Stomach (tissue), 9 donors: ENCODE results near the gene SLC6A3. TPM values are rescaled to one million over a fixed set of nuclear protein-coding genes. Genes with fewer than 3 reads are reported as not detected.
A peak's percentile ranks its signal among the peaks of the same experiment; 100 is the strongest.

Source experiments
- DNase-seq, 2 donors: peaks; one replicate each; pipeline versions ENCODE4 v3.0.0 to v3.0.0-alpha.2; 2013 to 2019
- H3K27ac ChIP-seq, 5 donors: fragments of 200-600 bp in 4 of 5; sonication (generic) in 4 of 5; one replicate each; pipeline ENCODE4 v1.5.1; 2013 to 2019; ENCODE audit warnings: mild to moderate bottlenecking in 1 of 5, moderate library complexity in 1 of 5
- H3K27me3 ChIP-seq, 3 donors: fragments of 200-600 bp; sonication (generic); one replicate each; pipeline ENCODE4 v1.5.1; 2017 to 2019; ENCODE audit warnings: mixed run types in 1 of 3
- H3K36me3 ChIP-seq, 4 donors: fragments of 200-600 bp; sonication (generic); 1 replicate in 3 of 4; 2 replicates in 1 of 4; pipeline ENCODE4 v1.5.1; 2016 to 2019
- H3K4me1 ChIP-seq, 4 donors: fragments of 200-600 bp; sonication (generic); one replicate each; pipeline ENCODE4 v1.5.1; 2016 to 2019
- H3K4me3 ChIP-seq, 4 donors: fragments of 200-600 bp; sonication (generic) in 3 of 4; one replicate each; pipeline ENCODE4 v1.5.1; 2016 to 2019; ENCODE audit warnings: mild to moderate bottlenecking in 1 of 4
- H3K9me3 ChIP-seq, 4 donors: fragments of 200-600 bp; sonication (generic); one replicate each; pipeline ENCODE4 v1.5.1; 2016 to 2019
- CTCF ChIP-seq, 7 experiments: fragments of 450-650 bp in 4 of 7; fragments of 200-600 bp in 3 of 7; sonication (generic) in 3 of 7; IDR thresholded peaks; one replicate each; pipeline ENCODE4 v1.5.1; 2016 to 2019; ENCODE audit warnings: antibody characterized with exemption in 7 of 7, control low read depth in 2 of 7, mild to moderate bottlenecking in 1 of 7
- EP300 ChIP-seq: sonication (generic); formaldehyde crosslinking; IDR thresholded peaks from one replicate; pipeline ENCODE4 v1.6.1; 2017; ENCODE audit warnings: antibody characterized with exemption
- POLR2A ChIP-seq, 4 donors: fragments of 450-650 bp; IDR thresholded peaks; one replicate each; pipeline ENCODE4 v1.6.1; 2016; ENCODE audit warnings: antibody characterized with exemption in 4 of 4, control low read depth in 2 of 4, mild to moderate bottlenecking in 1 of 4, moderate library complexity in 1 of 4
- POLR2AphosphoS5 ChIP-seq, 3 donors: sonication (generic); formaldehyde crosslinking; IDR thresholded peaks; one replicate each; pipeline ENCODE4 v1.6.1; 2016; ENCODE audit warnings: antibody characterized with exemption in 3 of 3
- WGBS, 5 donors: extraction: QIAGEN DNeasy Blood & Tissue Kit in 3 of 5; methylation state at CpG; one replicate each; pipeline versions ENCODE4 v1.1.5 to v1.1.7; 2013 to 2018; 5-methylcytosine and 5-hydroxymethylcytosine counted together
- intact Hi-C: fragments of 100-400 bp; cut with DNase I; formaldehyde crosslinking; loops from one replicate; pipeline ENCODE4 v1.15.1; 2023; ENCODE audit warnings: low total_unique reads
- polyA plus RNA-seq, 3 donors: library from polyadenylated mRNA; stranded (reverse); fragments of 200-250 nt; gene quantifications; one replicate each; pipeline ENCODE4 v1.2.3, GENCODE V29; 2013
- total RNA-seq, 5 donors: library from RNA; depleted of rRNA; stranded (reverse); fragments of >200 nt; gene quantifications; one replicate each; pipeline versions ENCODE4 v1.1.0 to v1.2.3, GENCODE V29; 2014 to 2016
- donor health status: healthy with polysubstance abuse.
- donor health status: Bipolar disorder and iron deficiency.
- donor health status: healthy.

SLC6A3 gene
- total and polyA plus RNA-seq, 8 donors = 0.05 TPM; not detected in 7

- intact Hi-C loops = no loop called here
- Histone ChIP-seq H3K36me3 (no peaks in the 10 kb centered on the region), H3K4me1 (peaks cover 15 to 25% (median 23%) of the 10 kb centered on the region in 4 donors), H3K9me3 (no peaks in the 10 kb centered on the region), H3K27me3 (peaks cover 0 to 65% (median 0%) of the 10 kb centered on the region in 3 donors), H3K4me3 (peak overlapping the region; percentile 53 to 73 (median 64)), H3K27ac (peak overlapping the region; percentile 77 to 96 (median 90))
- peak; percentile 94 to 97 for DNase-seq
- TF ChIP-seq EP300 (no peak), CTCF (IDR thresholded peaks at IDR 0.05) (no peak), POLR2A (IDR thresholded peaks at IDR 0.05) (peak in 2 of 4 donors; percentile 50 to 57), POLR2AphosphoS5 (IDR thresholded peaks at IDR 0.05) (peak in 2 of 3 donors; percentile 85 to 91)
- 9 to 22% (median 11%) methylated on average over 27 to 48 of the region's 48 CpGs for WGBS, 5 donors
Measured at GRCh38 chr5:1385395-1386273, 59.6 kb downstream of the SLC6A3 start.

DNA sequence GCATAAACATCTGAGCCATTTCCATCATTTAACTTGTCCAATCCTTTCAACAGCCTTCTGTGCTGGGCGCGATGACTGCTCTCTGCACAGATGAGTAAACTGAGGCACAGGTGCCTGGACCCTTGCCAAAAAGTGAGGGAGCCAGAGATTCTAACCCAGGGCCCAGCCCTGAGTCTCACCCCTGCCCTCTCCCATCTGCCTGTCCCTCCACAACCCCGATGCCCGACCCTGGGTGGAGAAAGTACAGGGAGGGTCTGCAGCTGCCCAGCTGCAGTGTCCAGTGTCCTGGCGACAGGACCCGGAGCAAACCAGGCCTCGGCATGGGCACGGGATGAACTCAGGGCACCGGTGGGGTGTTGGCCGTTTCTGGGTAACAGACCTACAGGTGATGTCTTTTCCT is 60.7 kb downstream of the SLC6A3 start:
- 80 to 85% (median 82%) methylated on average over 10 of the region's 10 CpGs for WGBS, 5 donors
- Histone ChIP-seq H3K4me1 (peaks cover 15 to 34% (median 29%) of the 10 kb centered on the region in 4 donors), H3K27me3 (peaks cover 0 to 67% (median 0%) of the 10 kb centered on the region in 3 donors), H3K27ac (no peak overlapping the region), H3K9me3 (no peaks in the 10 kb centered on the region), H3K36me3 (no peaks in the 10 kb centered on the region), H3K4me3 (no peak overlapping the region)
- no peak for DNase-seq
- TF ChIP-seq POLR2A (IDR thresholded peaks at IDR 0.05) = no peak
- no peak for TF ChIP-seq POLR2AphosphoS5 (IDR thresholded peaks at IDR 0.05)
- no peak for TF ChIP-seq CTCF (IDR thresholded peaks at IDR 0.05)
- no peak for TF ChIP-seq EP300
- intact Hi-C loops = no loop called here

DNA sequence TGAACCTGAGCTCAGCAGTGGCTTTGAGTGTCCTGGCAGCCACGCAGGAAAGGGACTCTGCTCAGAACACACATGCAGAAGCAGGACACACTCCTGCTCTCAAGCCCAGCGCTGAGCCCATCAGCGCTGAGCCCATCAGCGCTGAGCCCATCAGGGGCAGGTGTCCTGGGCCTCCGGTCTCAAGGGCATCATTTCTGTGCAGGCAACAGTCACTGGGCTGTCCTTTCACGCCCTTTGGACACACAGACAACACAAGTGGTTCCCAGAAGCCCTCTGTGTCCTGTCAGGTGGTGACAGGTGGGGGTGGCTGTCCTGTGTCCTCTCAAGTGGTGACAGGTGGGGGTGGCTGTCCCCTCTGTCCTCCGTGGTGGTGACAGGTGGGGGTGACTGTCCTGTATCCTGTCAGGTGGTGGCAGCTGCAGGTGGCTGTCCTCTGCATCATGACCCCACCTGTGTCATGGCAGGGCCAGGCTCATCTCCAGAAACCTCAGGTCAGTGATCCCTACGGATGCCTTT is 61.3 kb downstream of the SLC6A3 start:
- H3K36me3 ChIP-seq = no peaks in the 10 kb centered on the region
- intact Hi-C loops = no loop called here
- DNase-seq = no peak
- H3K4me1 ChIP-seq = peaks cover 15 to 34% (median 29%) of the 10 kb centered on the region in 4 donors
- peaks cover 0 to 67% (median 0%) of the 10 kb centered on the region in 3 donors for H3K27me3 ChIP-seq
- 75 to 83% (median 78%) methylated on average over 8 of the region's 8 CpGs for WGBS, 5 donors
- H3K9me3 ChIP-seq = no peaks in the 10 kb centered on the region
- no peak overlapping the region for H3K4me3 ChIP-seq
- no peak overlapping the region for H3K27ac ChIP-seq
- TF ChIP-seq POLR2AphosphoS5 (IDR thresholded peaks at IDR 0.05) = no peak
- TF ChIP-seq CTCF (IDR thresholded peaks at IDR 0.05) = no peak
- TF ChIP-seq EP300 = no peak
- no peak for TF ChIP-seq POLR2A (IDR thresholded peaks at IDR 0.05)

GRCh38 chr5:1383344-1383743 is 61.9 kb downstream of the SLC6A3 start:
- WGBS, 5 donors = 78 to 86% (median 84%) methylated on average over 13 to 17 of the region's 17 CpGs
- intact Hi-C loops = no loop called here
- Histone ChIP-seq H3K27ac (no peak overlapping the region), H3K9me3 (no peaks in the 10 kb centered on the region), H3K4me3 (no peak overlapping the region), H3K4me1 (peaks cover 15 to 34% (median 29%) of the 10 kb centered on the region in 4 donors), H3K36me3 (no peaks in the 10 kb centered on the region), H3K27me3 (peaks cover 0 to 69% (median 0%) of the 10 kb centered on the region in 3 donors)
- no peak for DNase-seq
- TF ChIP-seq EP300 (no peak), POLR2A (IDR thresholded peaks at IDR 0.05) (no peak), POLR2AphosphoS5 (IDR thresholded peaks at IDR 0.05) (no peak), CTCF (IDR thresholded peaks at IDR 0.05) (no peak)
